Tibial artery (tissue), 4 donors: ENCODE results near the gene TMEM248.
"Not testable (repeated sequence)": the region's sequence is repeated elsewhere in the genome, so short reads cannot be mapped to it uniquely, and the experiment has no call there.

Source experiments
- DNase-seq, 2 donors: peaks; one replicate each; pipeline ENCODE4 v3.0.0-alpha.2; 2019
- H3K27ac ChIP-seq, 2 donors: fragments of 200-600 bp; sonication (generic) in 1 of 2; 1 replicate in 1 of 2; 2 replicates in 1 of 2; pipeline ENCODE4 v1.5.1; 2018 to 2019; ENCODE audit warnings: mild to moderate bottlenecking in 1 of 2
- H3K27me3 ChIP-seq, 2 donors: fragments of 200-600 bp; sonication (generic) in 1 of 2; one replicate each; pipeline versions ENCODE4 v1.5.1 to v1.6.0; 2016 to 2019
- H3K36me3 ChIP-seq, 3 donors: fragments of 200-600 bp; sonication (generic) in 2 of 3; one replicate each; pipeline ENCODE4 v1.5.1; 2016 to 2019; ENCODE audit warnings: mild to moderate bottlenecking in 2 of 3
- H3K4me1 ChIP-seq, 4 donors: fragments of 200-600 bp; sonication (generic) in 2 of 4; 1 replicate in 3 of 4; 2 replicates in 1 of 4; pipeline ENCODE4 v1.5.1; 2016 to 2019
- H3K4me3 ChIP-seq, 2 donors: fragments of 200-600 bp; sonication (generic) in 1 of 2; 1 replicate in 1 of 2; 2 replicates in 1 of 2; pipeline ENCODE4 v1.5.1; 2018 to 2019; ENCODE audit warnings: mild to moderate bottlenecking in 2 of 2
- H3K9me3 ChIP-seq, 3 donors: fragments of 200-600 bp; sonication (generic) in 1 of 3; one replicate each; pipeline ENCODE4 v1.5.1; 2016 to 2019
- CTCF ChIP-seq, 2 experiments: fragments of 200-600 bp in 1 of 2; fragments of 450-650 bp in 1 of 2; IDR thresholded peaks; one replicate each; pipeline ENCODE4 v1.5.1; 2017 to 2019; ENCODE audit warnings: antibody characterized with exemption in 2 of 2, mild to moderate bottlenecking in 1 of 2, moderate library complexity in 1 of 2
- intact Hi-C: fragments of 100-400 bp; cut with DNase I; formaldehyde crosslinking; loops from one replicate; pipeline ENCODE4 v1.15.0; 2023; ENCODE audit warnings: low total_unique reads

Gene TMEM248

DNA sequence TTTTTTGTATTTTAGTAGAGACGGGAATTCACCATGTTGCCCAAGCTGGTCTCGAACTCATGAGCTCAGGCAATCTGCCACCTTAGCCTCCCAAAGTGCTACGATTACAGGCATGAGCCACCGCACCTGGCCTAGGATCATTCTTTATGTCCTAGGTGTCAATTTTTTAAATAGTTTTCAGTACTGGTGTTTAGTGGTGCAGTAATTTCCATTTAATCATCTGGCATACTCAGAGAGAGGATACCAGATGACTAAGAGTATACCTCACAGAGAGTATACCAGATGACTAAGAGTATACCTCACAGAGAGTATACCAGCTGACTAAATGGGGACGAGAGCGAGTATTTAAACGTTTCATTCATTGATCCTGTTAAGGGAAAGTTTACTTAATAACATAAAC, 37.3 kb upstream of the TMEM248 start:
- Histone ChIP-seq H3K4me3 (no peak overlapping the region), H3K27me3 (no peaks in the 10 kb centered on the region), H3K27ac (no peak overlapping the region), H3K9me3 (no peaks in the 10 kb centered on the region), H3K36me3 (peaks cover 3 to 49% (median 3%) of the 10 kb centered on the region in 3 donors), H3K4me1 (no peaks in the 10 kb centered on the region)
- intact Hi-C loops: no loop called here
- TF ChIP-seq CTCF (IDR thresholded peaks at IDR 0.05): no peak
- no peak for DNase-seq

DNA sequence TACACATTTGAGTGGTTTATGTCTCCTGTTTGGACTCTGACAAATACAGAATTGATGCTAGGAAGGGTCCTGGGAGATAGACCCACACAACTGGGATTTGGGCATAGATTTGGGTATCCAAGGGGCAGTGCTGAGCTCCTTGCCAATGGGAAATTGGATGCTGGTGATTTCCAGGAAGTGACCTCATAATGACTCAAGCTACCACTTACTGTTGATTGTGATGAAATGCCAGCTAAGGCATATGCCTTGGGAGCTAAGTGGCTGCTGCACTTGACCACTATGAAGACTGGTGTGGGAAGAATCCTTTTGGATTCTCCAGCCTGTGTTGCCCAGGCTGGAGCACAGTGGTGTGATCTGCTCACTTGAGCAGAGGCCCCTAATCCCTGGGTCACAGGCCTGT, 36.5 kb upstream of the TMEM248 start:
- DNase-seq, H3K9me3 ChIP-seq, intact Hi-C loops, H3K27ac ChIP-seq, H3K4me1 ChIP-seq, H3K27me3 ChIP-seq, H3K4me3 ChIP-seq: not testable (repeated sequence)
- peaks cover 0 to 42% (median 3%) of the 10 kb centered on the region in 3 donors for H3K36me3 ChIP-seq

- no peaks in the 10 kb centered on the region for H3K9me3 ChIP-seq
- H3K36me3 ChIP-seq: peaks cover 0 to 34% (median 3%) of the 10 kb centered on the region in 3 donors
- no peak overlapping the region for H3K27ac ChIP-seq
- no peaks in the 10 kb centered on the region for H3K27me3 ChIP-seq
- TF ChIP-seq CTCF (IDR thresholded peaks at IDR 0.05): no peak
- no peak overlapping the region for H3K4me3 ChIP-seq
- intact Hi-C loops: no loop called here
- DNase-seq: no peak
- no peaks in the 10 kb centered on the region for H3K4me1 ChIP-seq
These were observed 34.9 kb upstream of the TMEM248 start for GRCh38 chr7:66886152-66886551.

GRCh38 chr7:66888223-66888622, 32.8 kb upstream of the TMEM248 start:
- H3K27ac ChIP-seq, DNase-seq, intact Hi-C loops, H3K4me3 ChIP-seq, H3K4me1 ChIP-seq, H3K27me3 ChIP-seq, H3K9me3 ChIP-seq: not testable (repeated sequence)
- H3K36me3 ChIP-seq: peaks cover 0 to 23% (median 3%) of the 10 kb centered on the region in 3 donors

DNA sequence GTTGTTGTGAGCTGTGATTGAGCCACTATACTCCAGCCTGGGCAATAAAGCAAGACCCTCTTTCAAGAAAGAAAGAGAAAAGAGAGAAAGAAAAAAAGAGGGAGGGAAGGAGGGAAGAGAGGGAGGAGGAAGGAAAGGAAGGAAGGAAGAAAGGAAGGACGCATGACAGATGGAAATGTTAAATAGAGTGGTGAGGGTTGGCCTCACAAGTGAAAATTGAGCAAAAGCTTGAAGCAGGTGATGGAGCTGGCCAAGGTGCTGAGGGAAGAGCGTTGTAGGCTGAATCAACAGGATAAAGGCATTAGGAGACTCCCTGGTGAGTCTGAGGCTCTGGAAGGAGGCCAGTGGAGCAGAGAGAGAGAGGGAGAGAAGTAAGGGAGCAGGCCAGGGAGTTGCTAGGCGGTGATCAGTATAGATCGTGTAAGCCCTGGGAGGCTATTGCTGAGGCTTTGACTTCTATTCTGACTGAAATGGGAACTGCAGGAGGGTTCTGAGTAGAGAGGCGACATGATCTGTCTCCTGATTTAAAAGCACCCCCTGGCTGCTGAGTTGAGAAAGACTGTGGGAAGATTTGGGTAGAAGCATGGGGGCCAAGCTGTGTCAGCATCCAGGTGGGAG, 26.5 kb upstream of the TMEM248 start:
- TF ChIP-seq CTCF (IDR thresholded peaks at IDR 0.05): no peak
- Histone ChIP-seq H3K4me1 (no peaks in the 10 kb centered on the region), H3K27ac (no peak overlapping the region), H3K4me3 (no peak overlapping the region), H3K36me3 (peaks cover 0 to 41% (median 8%) of the 10 kb centered on the region in 3 donors), H3K9me3 (no peaks in the 10 kb centered on the region), H3K27me3 (no peaks in the 10 kb centered on the region)
- intact Hi-C loops: no loop called here
- no peak for DNase-seq

DNA sequence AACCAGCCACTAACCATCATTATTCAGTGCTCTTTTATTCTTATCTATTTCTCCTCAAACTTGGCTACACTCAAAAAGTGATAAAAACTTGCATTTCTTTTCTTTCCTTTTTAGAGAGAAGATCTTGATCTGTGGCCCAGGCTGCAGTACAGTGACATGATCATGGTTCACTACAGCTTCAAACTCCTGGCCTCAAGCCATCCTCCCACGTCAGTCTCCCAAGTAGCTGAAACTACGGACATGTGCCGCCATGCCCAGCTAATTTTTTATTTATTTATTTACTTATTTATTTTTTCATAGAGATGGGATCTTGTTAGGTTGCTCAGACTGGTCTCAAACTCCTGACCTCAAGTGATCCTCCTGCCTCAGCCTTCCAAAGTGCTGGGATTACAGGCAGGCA, 24.6 kb upstream of the TMEM248 start:
- Histone ChIP-seq H3K4me3 (no peak overlapping the region), H3K27ac (no peak overlapping the region), H3K9me3 (no peaks in the 10 kb centered on the region), H3K36me3 (peaks cover 0 to 55% (median 15%) of the 10 kb centered on the region in 3 donors), H3K4me1 (no peaks in the 10 kb centered on the region), H3K27me3 (no peaks in the 10 kb centered on the region)
- DNase-seq: no peak
- intact Hi-C loops: no loop called here
- TF ChIP-seq CTCF (IDR thresholded peaks at IDR 0.05): no peak
